H1 (cell line): ENCODE measurements around the gene ST3GAL3. TPM values are rescaled to one million over a fixed set of nuclear protein-coding genes. Genes with fewer than 3 reads are reported as not detected.
A peak's percentile ranks its signal among the peaks of the same experiment; 100 is the strongest.

Experiments used
- CTCF ChIA-PET: fragments of 300-600 bp; sonication (Branson Sonifier 250); formaldehyde crosslinking; loops from one replicate; lab custom pipeline; 2021; ENCODE audit not compliant: partially characterized antibody; lab: Charles Lee
- POLR2A ChIA-PET: fragments of 300-600 bp; sonication (Branson Sonifier 250); formaldehyde crosslinking; loops from one replicate; lab custom pipeline; 2021; ENCODE audit warnings: inconsistent platforms; ENCODE audit not compliant: partially characterized antibody; lab: Charles Lee
- DNase-seq, 2 experiments: peaks; one replicate each; pipeline versions ENCODE4 v3.0.0 to v3.0.0-alpha.2; 2010 to 2022; ENCODE audit warnings: low spot score in 2 of 2, low read depth in 1 of 2, mixed read lengths in 1 of 2
- FAIRE-seq: peaks from 2 replicates; lab custom pipeline; 2011; peaks lifted over from hg19 to GRCh38; lab: Jason Lieb, UNC
- H2AFZ ChIP-seq: 2 replicates; pipeline ENCODE4 v1.8.1; 2012; ENCODE audit warnings: low read length, inconsistent platforms
- H2AK5ac ChIP-seq: 2 replicates; pipeline ENCODE4 v1.6.1; 2013; ENCODE audit warnings: low read depth, low read length
- H2BK120ac ChIP-seq: replicated peaks from 2 replicates; pipeline ENCODE3; 2013; ENCODE audit warnings: low read depth, low read length, inconsistent platforms
- H2BK12ac ChIP-seq: 2 replicates; pipeline ENCODE4 v1.6.1; 2013; ENCODE audit warnings: low read depth, low read length
- H2BK15ac ChIP-seq: 2 replicates; pipeline ENCODE4 v1.6.1; 2013; ENCODE audit warnings: low read length
- H2BK20ac ChIP-seq: 2 replicates; pipeline ENCODE4 v1.6.1; 2013; ENCODE audit warnings: low read length
- H2BK5ac ChIP-seq: 2 replicates; pipeline ENCODE4 v1.6.1; 2013; ENCODE audit warnings: low read depth, low read length
- H3K14ac ChIP-seq: 2 replicates; pipeline ENCODE4 v1.6.1; 2013; ENCODE audit warnings: inconsistent platforms; ENCODE audit not compliant: insufficient read length
- H3K18ac ChIP-seq: 2 replicates; pipeline ENCODE4 v1.6.1; 2013; ENCODE audit warnings: low read length; ENCODE audit errors: extremely low read depth
- H3K23ac ChIP-seq: 2 replicates; pipeline ENCODE4 v1.6.1; 2013; ENCODE audit warnings: inconsistent platforms; ENCODE audit not compliant: insufficient read length
- H3K23me2 ChIP-seq: 2 replicates; pipeline ENCODE4 v1.6.1; 2013; ENCODE audit warnings: low read depth, low read length
- H3K27ac ChIP-seq: 2 replicates; pipeline ENCODE4 v1.6.1; 2011; ENCODE audit warnings: low read depth, low read length, inconsistent platforms
- H3K27me3 ChIP-seq, 4 experiments: replicated peaks in 1 of 4; 1 replicate in 1 of 4; 2 replicates in 3 of 4; pipeline versions ENCODE4 v1.6.1 to v1.8.1; 2011 to 2013; ENCODE audit warnings: low read length in 3 of 4, mild to moderate bottlenecking in 3 of 4, inconsistent platforms in 2 of 4, mixed read lengths in 2 of 4, moderate library complexity in 1 of 4; ENCODE audit not compliant: control insufficient read depth in 3 of 4, insufficient read depth in 3 of 4; ENCODE audit errors: extremely low read depth in 1 of 4
- H3K36me3 ChIP-seq, 4 experiments: 2 replicates each; pipeline versions ENCODE4 v1.6.1 to v1.8.1; 2011 to 2013; ENCODE audit warnings: mild to moderate bottlenecking in 4 of 4, low read length in 3 of 4, moderate library complexity in 2 of 4, control low read depth in 1 of 4, inconsistent platforms in 1 of 4; ENCODE audit not compliant: insufficient read depth in 4 of 4, control insufficient read depth in 2 of 4
- H3K4ac ChIP-seq: replicated peaks from 2 replicates; pipeline ENCODE3; 2013; ENCODE audit warnings: low read length, low read depth, mixed read lengths, inconsistent platforms; ENCODE audit not compliant: insufficient read length
- H3K4me1 ChIP-seq, 4 experiments: replicated peaks in 1 of 4; 1 replicate in 1 of 4; 2 replicates in 3 of 4; pipeline versions ENCODE4 v1.6.1 to v1.8.1; 2011 to 2013; ENCODE audit warnings: low read length in 3 of 4, inconsistent platforms in 2 of 4, mixed read lengths in 1 of 4; ENCODE audit not compliant: insufficient read depth in 4 of 4, control insufficient read depth in 3 of 4
- H3K4me2 ChIP-seq, 2 experiments: 2 replicates each; pipeline versions ENCODE4 v1.6.1 to v1.8.1; 2011 to 2013; ENCODE audit warnings: low read depth in 2 of 2, low read length in 2 of 2, control low read depth in 1 of 2, inconsistent platforms in 1 of 2, mild to moderate bottlenecking in 1 of 2; ENCODE audit not compliant: insufficient read depth in 1 of 2
- H3K4me3 ChIP-seq, 4 experiments: fragments of 200-600, 300-600 bp in 1 of 4; sonication (generic), shearing (Covaris generic), sonication (Bioruptor Twin) in 1 of 4; 2 replicates each; pipeline versions ENCODE4 v1.5.1 to v1.8.1; 2011 to 2016; ENCODE audit warnings: low read length in 4 of 4, low read depth in 3 of 4, control low read depth in 2 of 4, inconsistent platforms in 2 of 4, mild to moderate bottlenecking in 2 of 4, mixed read lengths in 1 of 4, moderate library complexity in 1 of 4; ENCODE audit not compliant: insufficient read depth in 2 of 4; ENCODE audit errors: extremely low read depth in 1 of 4
- H3K56ac ChIP-seq: replicated peaks from 2 replicates; pipeline ENCODE3; 2013; ENCODE audit warnings: low read depth, mild to moderate bottlenecking, mixed read lengths, low read length, inconsistent platforms; ENCODE audit not compliant: insufficient read length
- H3K79me1 ChIP-seq: 2 replicates; pipeline ENCODE4 v1.6.1; 2013; ENCODE audit warnings: low read depth, low read length, control low read depth
- H3K79me2 ChIP-seq, 2 experiments: 2 replicates each; pipeline versions ENCODE4 v1.6.1 to v1.8.1; 2012 to 2013; ENCODE audit warnings: low read length in 2 of 2, mild to moderate bottlenecking in 2 of 2, inconsistent platforms in 1 of 2; ENCODE audit not compliant: insufficient read depth in 2 of 2, control insufficient read depth in 1 of 2
- H3K9ac ChIP-seq, 4 experiments: replicated peaks in 1 of 4; 1 replicate in 1 of 4; 2 replicates in 3 of 4; pipeline versions ENCODE4 v1.6.1 to v1.8.1; 2011 to 2013; ENCODE audit warnings: low read depth in 3 of 4, low read length in 3 of 4, control low read depth in 2 of 4, mild to moderate bottlenecking in 2 of 4, moderate library complexity in 2 of 4, inconsistent platforms in 1 of 4; ENCODE audit errors: extremely low read depth in 1 of 4
- H3K9me3 ChIP-seq, 2 experiments: 2 replicates each; pipeline versions ENCODE4 v1.6.1 to v1.8.1; 2012 to 2013; ENCODE audit warnings: mild to moderate bottlenecking in 2 of 2, moderate library complexity in 2 of 2, control low read depth in 1 of 2, inconsistent platforms in 1 of 2, low read depth in 1 of 2, low read length in 1 of 2, mixed read lengths in 1 of 2; ENCODE audit not compliant: insufficient read depth in 2 of 2
- H4K20me1 ChIP-seq, 2 experiments: replicated peaks in 1 of 2; 2 replicates each; pipeline versions ENCODE3 to v1.8.1; 2011 to 2013; ENCODE audit warnings: inconsistent platforms in 2 of 2, low read length in 2 of 2, mild to moderate bottlenecking in 1 of 2; ENCODE audit not compliant: insufficient read depth in 2 of 2, control insufficient read depth in 1 of 2
- H4K5ac ChIP-seq: 2 replicates; pipeline ENCODE4 v1.6.1; 2013; ENCODE audit warnings: low read length, low read depth, mixed read lengths, inconsistent platforms; ENCODE audit not compliant: insufficient read length
- H4K8ac ChIP-seq: 2 replicates; pipeline ENCODE4 v1.8.0; 2013; ENCODE audit warnings: mild to moderate bottlenecking, moderate library complexity, low read length, inconsistent platforms; ENCODE audit not compliant: insufficient read depth; ENCODE audit errors: extremely low read depth
- H4K91ac ChIP-seq: replicated peaks from 2 replicates; pipeline ENCODE3; 2013; ENCODE audit warnings: low read length, mixed read lengths, inconsistent platforms; ENCODE audit not compliant: insufficient read length
- ATF2 ChIP-seq: IDR thresholded peaks from 2 replicates; pipeline ENCODE4 v1.6.1; 2012; ENCODE audit warnings: low read length, inconsistent platforms
- BRCA1 ChIP-seq: IDR thresholded peaks from 2 replicates; pipeline ENCODE4 v1.6.1; 2012; ENCODE audit warnings: low read depth, low read length, improper control_type of control experiment
- CBX5 ChIP-seq: fragments of 300-800, 300-1000 bp; sonication (generic); IDR thresholded peaks from 2 replicates; pipeline ENCODE4 v1.7.1; 2016; ENCODE audit warnings: antibody characterized with exemption, low read length, low read depth
- CREB1 ChIP-seq: IDR thresholded peaks from 2 replicates; pipeline ENCODE4 v1.6.1; 2012; ENCODE audit warnings: inconsistent platforms
- EP300 ChIP-seq, 2 experiments: IDR thresholded peaks; 1 replicate in 1 of 2; 2 replicates in 1 of 2; pipeline ENCODE4 v1.6.1; 2011 to 2012; ENCODE audit warnings: low read depth in 2 of 2, low read length in 2 of 2, mild to moderate bottlenecking in 2 of 2, borderline replicate concordance in 1 of 2, inconsistent platforms in 1 of 2, moderate library complexity in 1 of 2
- GTF2F1 ChIP-seq: IDR thresholded peaks from 2 replicates; pipeline ENCODE4 v1.6.1; 2012; ENCODE audit warnings: low read depth, low read length, improper control_type of control experiment, borderline replicate concordance
- KDM1A ChIP-seq: fragments of 200-600, 300-600 bp; sonication (generic); IDR thresholded peaks from 2 replicates; pipeline ENCODE4 v1.7.1; 2016; ENCODE audit warnings: mild to moderate bottlenecking, low read length, borderline replicate concordance
- SAP30 ChIP-seq: fragments of 300-600 bp; sonication (generic); IDR thresholded peaks from 2 replicates; pipeline ENCODE4 v1.7.1; 2012; ENCODE audit warnings: low read length, moderate library complexity, mild to moderate bottlenecking, inconsistent platforms; ENCODE audit not compliant: insufficient read depth, insufficient replicate concordance
- SIN3A ChIP-seq, 2 experiments: IDR thresholded peaks in 1 of 2; conservative IDR thresholded peaks in 1 of 2; 2 replicates each; pipeline ENCODE4 v1.6.1; 2011 to 2012; ENCODE audit warnings: low read length in 2 of 2, improper control_type of control experiment in 1 of 2, low read depth in 1 of 2, mild to moderate bottlenecking in 1 of 2
- SRF ChIP-seq: IDR thresholded peaks from 2 replicates; pipeline ENCODE4 v1.6.1; 2011; ENCODE audit warnings: mild to moderate bottlenecking, low read depth, low read length, moderate library complexity
- WGBS, 2 experiments: shearing (Covaris generic) in 1 of 2; methylation state at CpG; one replicate each; pipeline versions ENCODE4 v1.1.6 to v1.1.7; 2013 to 2015; ENCODE audit warnings: low lambda C conversion rate in 2 of 2, mixed read lengths in 2 of 2, inconsistent platforms in 1 of 2, low coverage in 1 of 2, missing lambda C conversion rate in 1 of 2; ENCODE audit not compliant: insufficient replicate concordance in 2 of 2, insufficient coverage in 1 of 2, insufficient read length in 1 of 2; ENCODE audit errors: extremely low coverage in 1 of 2, missing lambda C conversion rate in 1 of 2; 5-methylcytosine and 5-hydroxymethylcytosine counted together
- polyA plus RNA-seq, 7 experiments: library from polyadenylated mRNA; depleted of rRNA in 3 of 7; stranded (reverse) in 5 of 7; unstranded in 2 of 7; fragments of >200 nt in 5 of 7; fragments of 200-250 nt in 2 of 7; gene quantifications; 1 replicate in 5 of 7; 2 replicates in 1 of 7; 4 replicates in 1 of 7; pipeline versions ENCODE4 v1.2.1 to v1.2.3, GENCODE V29; 2011 to 2013; ENCODE audit warnings: missing spikeins in 2 of 7, mixed read lengths in 2 of 7
- total RNA-seq: library from RNA; stranded (reverse); fragmentation: NEBNext Ultra II Directional; extraction: Animal tissue kit (Norgen Biotek cat#: 25700); gene quantifications from 2 replicates; pipeline ENCODE4 v1.2.1, GENCODE V29; 2021

ST3GAL3 gene
- total and polyA plus RNA-seq, 2 of the 8 experiments (the other 6 are each of a cell fraction or from before 2014, with no cell fraction given) = 6.8 to 7.0 TPM

DNA sequence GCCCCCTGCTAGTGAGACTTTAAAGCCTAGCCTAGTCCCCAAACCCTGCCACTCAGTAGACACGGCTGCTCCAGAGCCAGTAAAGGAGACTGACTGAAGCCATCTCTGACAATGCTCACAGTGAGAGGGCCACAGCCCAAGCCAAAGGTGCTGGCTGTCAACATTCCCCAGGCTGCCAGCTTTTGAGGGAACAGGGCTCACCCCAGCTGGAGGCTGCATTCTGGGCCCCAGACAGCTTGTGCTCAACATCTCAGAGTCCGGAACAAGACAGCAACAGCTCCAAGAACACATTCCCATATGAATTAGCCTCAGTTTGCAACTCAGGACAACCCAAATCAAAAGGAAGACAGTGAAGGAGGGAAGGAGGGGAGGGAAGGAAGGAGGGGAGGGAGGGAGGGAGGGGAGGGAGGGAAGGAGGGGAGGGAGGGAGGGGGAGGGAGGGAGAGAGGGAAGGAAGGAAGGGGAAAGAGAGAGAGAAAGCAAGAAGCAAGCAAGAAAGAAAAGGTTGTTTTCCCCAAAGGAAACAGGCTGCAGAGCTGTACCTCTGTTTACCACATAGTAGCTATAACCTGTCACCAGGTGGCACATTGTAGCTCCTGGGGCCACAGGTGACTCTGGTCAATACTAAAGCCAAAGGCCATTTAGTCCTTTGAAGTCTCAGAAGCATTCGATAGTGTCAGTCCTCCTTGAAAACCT lies 231.7 kb downstream of the ST3GAL3 start:
- Histone ChIP-seq H2AK5ac (no peak overlapping the region; the same call in 1 of the 2 replicates), H3K4me1 (peaks cover 13 to 36% (median 24%) of the 10 kb centered on the region in 4 experiments), H3K9ac (no peak overlapping the region), H2BK15ac (no peak overlapping the region), H3K4me3 (no peak overlapping the region), H4K8ac (no peak overlapping the region), H2BK120ac (no peak overlapping the region), H3K79me2 (no peaks in the 10 kb centered on the region), H3K56ac (no peak overlapping the region), H3K36me3 (no peaks in the 10 kb centered on the region; a peak in 1 of 8 replicates), H3K23me2 (peaks cover 4% of the 10 kb centered on the region; the same call in 1 of the 2 replicates), H3K27ac (no peak overlapping the region), H2BK12ac (no peak overlapping the region), H4K91ac (no peak overlapping the region), H4K20me1 (peaks cover 7 to 8% of the 10 kb centered on the region in 2 experiments), H4K5ac (no peak overlapping the region), H3K27me3 (no peaks in the 10 kb centered on the region; a peak in 1 of 7 replicates), H3K4me2 (peak overlapping the region in 1 of 2 experiments; percentile 43; a peak in 1 of 4 replicates), H3K79me1 (no peaks in the 10 kb centered on the region), H3K4ac (no peak overlapping the region), H3K23ac (no peak overlapping the region), H3K18ac (no peak overlapping the region), H2BK20ac (no peak overlapping the region), H2AFZ (no peak overlapping the region), H3K14ac (no peak overlapping the region), H2BK5ac (peak overlapping the region; percentile 3; the same call in 1 of the 2 replicates), H3K9me3 (no peaks in the 10 kb centered on the region)
- DNase-seq = no peak
- CTCF ChIA-PET = interaction anchor here (0.7 to 18.6 kb wide), 15 partner anchors 9 to 170 kb away, joined by 3 to 618 read pairs (median 5); partner anchors contain the start of gene ATP6V0B
- WGBS, 2 experiments = 74% methylated on average over 2 of the region's 3 CpGs; no CpG with 5 or more reads in 1 of the 2 experiments
- FAIRE-seq = no peak
- POLR2A ChIA-PET = interaction anchor here (0.6 to 3.0 kb wide), 8 partner anchors 10 to 273 kb away, joined by 3 to 12 read pairs (median 4); partner anchors contain the start of gene ATP6V0B
- TF ChIP-seq SAP30 (no peak), EP300 (IDR thresholded peaks at IDR 0.05; ENCODE audit: borderline replicate concordance in 1 of 2, low read depth in 2 of 2, low read length in 2 of 2) (no peak), SRF (no peak), GTF2F1 (no peak), ATF2 (no peak), CREB1 (no peak), SIN3A (conservative IDR thresholded peaks at IDR 0.05 in 1 of 2, IDR thresholded peaks at IDR 0.05 in 1 of 2; ENCODE audit: low read depth in 1 of 2, low read length in 2 of 2) (peak; percentile 48 to 90; a peak in 3 of 4 replicates), KDM1A (no peak), CBX5 (no peak), BRCA1 (no peak)
